Mammary epithelial cell (primary cell): Measurements from ENCODE around the gene CCDC190.

Experiments used
- CTCF ChIP-seq, 2 donors: IDR thresholded peaks in 1 of 2; conservative IDR thresholded peaks in 1 of 2; 2 replicates each; pipeline ENCODE4 v1.5.1; 2011 to 2012; ENCODE audit warnings: inconsistent platforms in 2 of 2, low read length in 2 of 2, mild to moderate bottlenecking in 2 of 2, control low read depth in 1 of 2, low read depth in 1 of 2; ENCODE audit not compliant: insufficient read depth in 1 of 2; ENCODE audit errors: extremely low read depth in 1 of 2
- EZH2 ChIP-seq: IDR thresholded peaks from 2 replicates; pipeline ENCODE4 v1.6.1; 2012; ENCODE audit warnings: low read length, inconsistent platforms, borderline replicate concordance

- no peak for TF ChIP-seq CTCF (conservative IDR thresholded peaks at IDR 0.05 in 1 of 2, IDR thresholded peaks at IDR 0.05 in 1 of 2; ENCODE audit: extremely low read depth in 1 of 2, insufficient read depth in 1 of 2, low read depth in 1 of 2, low read length in 2 of 2)
- no peak for TF ChIP-seq EZH2
These were observed 4.7 kb downstream of the CCDC190 start for GRCh38 chr1:162856260-162856659.
